Astrocyte (in vitro differentiated cells and primary cell): Measurements from ENCODE around the gene DGKZ. TPM values are rescaled to one million over a fixed set of nuclear protein-coding genes. Genes with fewer than 3 reads are reported as not detected.

ENCODE experiments used
- DNase-seq: peaks from one replicate; pipeline ENCODE4 v3.0.0-alpha.2; 2010; ENCODE audit warnings: low read depth
- FAIRE-seq: peaks from 2 replicates; lab custom pipeline; 2011; peaks lifted over from hg19 to GRCh38; lab: Jason Lieb, UNC
- H2AFZ ChIP-seq: 2 replicates; pipeline ENCODE4 v1.6.0; 2012; ENCODE audit warnings: low read depth, low read length, inconsistent platforms
- H3K27ac ChIP-seq: 2 replicates; pipeline ENCODE4 v1.5.1; 2011; ENCODE audit warnings: low read depth, low read length, inconsistent platforms
- H3K27me3 ChIP-seq: 2 replicates; pipeline ENCODE4 v1.6.0; 2011; ENCODE audit warnings: low read length, inconsistent platforms; ENCODE audit not compliant: insufficient read depth
- H3K36me3 ChIP-seq: 2 replicates; pipeline ENCODE4 v1.5.1; 2011; ENCODE audit warnings: low read length, inconsistent platforms; ENCODE audit not compliant: insufficient read depth
- H3K4me1 ChIP-seq: 2 replicates; pipeline ENCODE4 v1.5.1; 2011; ENCODE audit warnings: low read length, inconsistent platforms; ENCODE audit not compliant: insufficient read depth
- H3K4me2 ChIP-seq: 2 replicates; pipeline ENCODE4 v1.6.0; 2012; ENCODE audit warnings: low read length, inconsistent platforms
- H3K4me3 ChIP-seq: 2 replicates; pipeline ENCODE4 v1.5.1; 2011; ENCODE audit warnings: low read depth, mild to moderate bottlenecking, low read length, inconsistent platforms; ENCODE audit not compliant: insufficient read depth
- H3K79me2 ChIP-seq: 2 replicates; pipeline ENCODE4 v1.6.0; 2012; ENCODE audit warnings: mild to moderate bottlenecking, low read length, inconsistent platforms; ENCODE audit not compliant: insufficient read depth
- H3K9ac ChIP-seq: 2 replicates; pipeline ENCODE4 v1.6.0; 2012; ENCODE audit warnings: mild to moderate bottlenecking, low read length, inconsistent platforms
- H3K9me3 ChIP-seq: 2 replicates; pipeline ENCODE4 v1.5.1; 2012; ENCODE audit warnings: low read depth, mild to moderate bottlenecking, low read length, inconsistent platforms; ENCODE audit not compliant: insufficient read depth
- H4K20me1 ChIP-seq: 2 replicates; pipeline ENCODE4 v1.6.0; 2012; ENCODE audit warnings: low read length, inconsistent platforms; ENCODE audit not compliant: insufficient read depth
- H3K27ac Mint-ChIP-seq: one replicate; pipeline ENCODE4 v1.8.0; 2021; ENCODE audit warnings: mild to moderate bottlenecking, mixed read lengths; ENCODE audit not compliant: unreplicated experiment
- H3K27me3 Mint-ChIP-seq: one replicate; pipeline ENCODE4 v1.8.0; 2021; ENCODE audit warnings: low read depth, mixed read lengths; ENCODE audit not compliant: unreplicated experiment
- H3K36me3 Mint-ChIP-seq: one replicate; pipeline ENCODE4 v1.8.0; 2021; ENCODE audit warnings: low read depth, mixed read lengths; ENCODE audit not compliant: unreplicated experiment
- H3K4me1 Mint-ChIP-seq: one replicate; pipeline ENCODE4 v1.8.0; 2021; ENCODE audit warnings: low read depth, mixed read lengths; ENCODE audit not compliant: unreplicated experiment
- H3K4me3 Mint-ChIP-seq: one replicate; pipeline ENCODE4 v1.8.0; 2021; ENCODE audit warnings: mild to moderate bottlenecking, moderate library complexity, mixed read lengths; ENCODE audit not compliant: unreplicated experiment
- H3K9me3 Mint-ChIP-seq: one replicate; pipeline ENCODE4 v1.8.0; 2021; ENCODE audit warnings: mild to moderate bottlenecking, mixed read lengths; ENCODE audit not compliant: unreplicated experiment
- EZH2 ChIP-seq: IDR thresholded peaks from 2 replicates; pipeline ENCODE4 v1.6.1; 2012; ENCODE audit warnings: mild to moderate bottlenecking, low read length, inconsistent platforms; ENCODE audit not compliant: insufficient read depth
- total RNA-seq: library from RNA; stranded (reverse); gene quantifications from 2 replicates; pipeline ENCODE4 v1.2.1, GENCODE V29; 2021
- TF ChIP-seq, protein P1 (sequence below): IDR thresholded peaks from 2 replicates; pipeline ENCODE4 v1.5.1; 2011; ENCODE audit warnings: low read depth, mild to moderate bottlenecking, inconsistent platforms, low read length, moderate library complexity; ENCODE audit not compliant: insufficient read depth

DGKZ gene
- total RNA-seq, 1 donor from 2014 or later = 59.3 TPM

GRCh38 chr11:46418751-46419150 is 71.5 kb downstream of the DGKZ start:
- H3K4me1 Mint-ChIP-seq = no peaks in the 10 kb centered on the region
- Histone ChIP-seq H3K27ac (no peak overlapping the region), H3K79me2 (no peaks in the 10 kb centered on the region), H3K9me3 (no peaks in the 10 kb centered on the region), H3K4me2 (no peak overlapping the region), H3K36me3 (peaks cover 9% of the 10 kb centered on the region), H3K4me3 (no peak overlapping the region), H3K9ac (no peak overlapping the region), H4K20me1 (peaks cover 26% of the 10 kb centered on the region), H3K27me3 (no peaks in the 10 kb centered on the region), H3K4me1 (no peaks in the 10 kb centered on the region), H2AFZ (no peak overlapping the region)
- FAIRE-seq (no peak), DNase-seq (no peak)
- peaks cover 36% of the 10 kb centered on the region for H3K36me3 Mint-ChIP-seq
- TF ChIP-seq, protein P1, sequence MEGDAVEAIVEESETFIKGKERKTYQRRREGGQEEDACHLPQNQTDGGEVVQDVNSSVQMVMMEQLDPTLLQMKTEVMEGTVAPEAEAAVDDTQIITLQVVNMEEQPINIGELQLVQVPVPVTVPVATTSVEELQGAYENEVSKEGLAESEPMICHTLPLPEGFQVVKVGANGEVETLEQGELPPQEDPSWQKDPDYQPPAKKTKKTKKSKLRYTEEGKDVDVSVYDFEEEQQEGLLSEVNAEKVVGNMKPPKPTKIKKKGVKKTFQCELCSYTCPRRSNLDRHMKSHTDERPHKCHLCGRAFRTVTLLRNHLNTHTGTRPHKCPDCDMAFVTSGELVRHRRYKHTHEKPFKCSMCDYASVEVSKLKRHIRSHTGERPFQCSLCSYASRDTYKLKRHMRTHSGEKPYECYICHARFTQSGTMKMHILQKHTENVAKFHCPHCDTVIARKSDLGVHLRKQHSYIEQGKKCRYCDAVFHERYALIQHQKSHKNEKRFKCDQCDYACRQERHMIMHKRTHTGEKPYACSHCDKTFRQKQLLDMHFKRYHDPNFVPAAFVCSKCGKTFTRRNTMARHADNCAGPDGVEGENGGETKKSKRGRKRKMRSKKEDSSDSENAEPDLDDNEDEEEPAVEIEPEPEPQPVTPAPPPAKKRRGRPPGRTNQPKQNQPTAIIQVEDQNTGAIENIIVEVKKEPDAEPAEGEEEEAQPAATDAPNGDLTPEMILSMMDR = no peak
- no peak for TF ChIP-seq EZH2
- H3K9me3 Mint-ChIP-seq = no peaks in the 10 kb centered on the region
- no peak overlapping the region for H3K4me3 Mint-ChIP-seq
- no peaks in the 10 kb centered on the region for H3K27me3 Mint-ChIP-seq
- no peak overlapping the region for H3K27ac Mint-ChIP-seq

- DNase-seq (no peak), FAIRE-seq (no peak)
- Mint-ChIP-seq H3K9me3 (no peaks in the 10 kb centered on the region), H3K27ac (no peak overlapping the region), H3K4me3 (no peak overlapping the region), H3K4me1 (no peaks in the 10 kb centered on the region), H3K27me3 (no peaks in the 10 kb centered on the region), H3K36me3 (peaks cover 26% of the 10 kb centered on the region)
- Histone ChIP-seq H3K27ac (no peak overlapping the region), H3K27me3 (no peaks in the 10 kb centered on the region), H3K36me3 (peaks cover 5% of the 10 kb centered on the region), H3K4me2 (no peak overlapping the region), H3K9ac (no peak overlapping the region), H3K9me3 (no peaks in the 10 kb centered on the region), H3K4me3 (no peak overlapping the region), H2AFZ (no peak overlapping the region), H3K4me1 (no peaks in the 10 kb centered on the region), H3K79me2 (no peaks in the 10 kb centered on the region), H4K20me1 (peaks cover 26% of the 10 kb centered on the region)
- no peak for TF ChIP-seq EZH2
- TF ChIP-seq, protein P1 = no peak
These were observed 73.2 kb downstream of the DGKZ start for GRCh38 chr11:46420513-46420912.

DNA sequence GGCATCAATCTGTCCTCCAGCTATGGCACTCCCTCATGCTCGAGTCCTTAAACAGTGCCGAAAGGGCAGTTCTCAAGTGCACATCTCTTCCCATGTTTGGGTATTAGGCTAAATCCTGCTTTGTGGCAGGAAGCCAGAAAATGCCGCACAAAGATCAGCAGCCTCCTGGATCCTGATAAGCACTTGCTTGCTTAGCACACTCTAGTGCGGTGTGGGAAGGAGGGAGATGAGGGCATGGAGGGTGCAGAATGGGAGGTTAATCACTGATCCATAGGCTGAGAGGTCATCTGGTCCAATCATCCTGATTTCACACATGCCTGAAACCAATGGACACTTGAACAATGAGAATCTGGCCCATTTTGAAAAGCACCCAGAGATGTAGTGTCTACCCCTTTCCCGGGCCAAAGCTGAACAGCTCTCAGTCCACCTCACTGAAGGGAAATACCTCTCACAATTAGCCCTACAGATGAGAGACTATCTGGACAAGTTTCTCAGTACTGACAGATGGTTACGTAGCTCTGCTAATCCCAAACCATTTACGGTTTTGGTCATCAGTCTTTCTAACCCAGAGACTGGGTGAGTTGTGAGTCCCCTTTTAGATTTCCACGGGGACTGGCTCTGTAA is 74.1 kb downstream of the DGKZ start:
- TF ChIP-seq, protein P1 = no peak
- TF ChIP-seq EZH2 = no peak
- Mint-ChIP-seq H3K4me1 (no peaks in the 10 kb centered on the region), H3K36me3 (peaks cover 26% of the 10 kb centered on the region), H3K4me3 (no peak overlapping the region), H3K27ac (no peak overlapping the region), H3K27me3 (no peaks in the 10 kb centered on the region), H3K9me3 (no peaks in the 10 kb centered on the region)
- DNase-seq (no peak), FAIRE-seq (no peak)
- Histone ChIP-seq H3K79me2 (no peaks in the 10 kb centered on the region), H3K9ac (no peak overlapping the region), H2AFZ (no peak overlapping the region), H3K36me3 (peaks cover 4% of the 10 kb centered on the region), H3K9me3 (no peaks in the 10 kb centered on the region), H4K20me1 (peaks cover 25% of the 10 kb centered on the region), H3K4me1 (no peaks in the 10 kb centered on the region), H3K27ac (no peak overlapping the region), H3K4me3 (no peak overlapping the region), H3K4me2 (no peak overlapping the region), H3K27me3 (no peaks in the 10 kb centered on the region)
